SK-N-SH treated with all-trans-retinoic acid at 6 μM for 48 hours (cell line): ENCODE results near the gene TSHZ2.

ENCODE experiments used
- CREB5 ChIP-seq: fragments of 250-450 bp; sonication (Bioruptor Pico); IDR thresholded peaks from 2 replicates; pipeline ENCODE4 v1.5.1; 2020; ENCODE audit warnings: low read depth, mild to moderate bottlenecking, moderate library complexity
- CSRNP3 ChIP-seq: fragments of 250-450 bp; sonication (Bioruptor Pico); IDR thresholded peaks from 2 replicates; pipeline ENCODE4 v1.5.1; 2021; ENCODE audit warnings: mild to moderate bottlenecking, moderate library complexity
- ISL1 ChIP-seq: fragments of 250-450 bp; sonication (Bioruptor Pico); IDR thresholded peaks from 2 replicates; pipeline ENCODE4 v2.1.2; 2022; ENCODE audit warnings: mild to moderate bottlenecking, moderate library complexity
- PATZ1 ChIP-seq: fragments of 250-450 bp; sonication (Bioruptor Pico); IDR thresholded peaks from 2 replicates; pipeline ENCODE4 v1.8.0; 2020; ENCODE audit warnings: mild to moderate bottlenecking, moderate library complexity, borderline replicate concordance
- POU6F1 ChIP-seq: fragments of 250-450 bp; sonication (Bioruptor Pico); IDR thresholded peaks from 2 replicates; pipeline ENCODE4 v1.8.0; 2021; ENCODE audit warnings: low read depth, mild to moderate bottlenecking, moderate library complexity, borderline replicate concordance
- RARB ChIP-seq: fragments of 250-450 bp; sonication (Bioruptor Pico); IDR thresholded peaks from 2 replicates; pipeline ENCODE4 v1.8.0; 2021; ENCODE audit warnings: mild to moderate bottlenecking, moderate library complexity
- TCF4 ChIP-seq: fragments of 250-450 bp; sonication (Bioruptor Pico); IDR thresholded peaks from 2 replicates; pipeline ENCODE4 v1.8.0; 2021; ENCODE audit warnings: mild to moderate bottlenecking, moderate library complexity, borderline replicate concordance
- TSHZ2 ChIP-seq: fragments of 250-450 bp; sonication (Bioruptor Pico); IDR thresholded peaks from 2 replicates; pipeline ENCODE4 v1.5.0; 2020; ENCODE audit warnings: mild to moderate bottlenecking, moderate library complexity
- ZC3H10 ChIP-seq: fragments of 250-450 bp; sonication (Bioruptor Pico); IDR thresholded peaks from 2 replicates; pipeline ENCODE4 v1.5.1; 2021; ENCODE audit warnings: mild to moderate bottlenecking, moderate library complexity
- ZFP30 ChIP-seq: fragments of 450-650 bp; formaldehyde crosslinking; IDR thresholded peaks from 2 replicates; pipeline ENCODE4 v1.5.0; 2022; ENCODE audit warnings: mild to moderate bottlenecking, moderate library complexity
- ZNF565 ChIP-seq: fragments of 450-650 bp; formaldehyde crosslinking; conservative IDR thresholded peaks from 2 replicates; pipeline ENCODE4 v1.5.0; 2020; ENCODE audit warnings: low read depth, mild to moderate bottlenecking, moderate library complexity

GRCh38 chr20:53215166-53215565 is 243.0 kb downstream of the TSHZ2 start:
- TF ChIP-seq ZNF565 (CRISPR knock-in tag): no peak
- no peak for TF ChIP-seq CSRNP3 (CRISPR knock-in tag)
- TF ChIP-seq RARB (CRISPR knock-in tag): no peak
- no peak for TF ChIP-seq PATZ1 (CRISPR knock-in tag)
- no peak for TF ChIP-seq TSHZ2 (CRISPR knock-in tag)
- no peak for TF ChIP-seq ZFP30
- no peak for TF ChIP-seq POU6F1 (CRISPR knock-in tag)
- no peak for TF ChIP-seq CREB5 (CRISPR knock-in tag)
- no peak for TF ChIP-seq TCF4
- no peak for TF ChIP-seq ISL1
- no peak for TF ChIP-seq ZC3H10
